Measurements from ENCODE around the gene SYCP2L.

GRCh38 chr6:11012976-11013720, 126.3 kb downstream of the SYCP2L start:
- TF ChIP-seq, protein P1, sequence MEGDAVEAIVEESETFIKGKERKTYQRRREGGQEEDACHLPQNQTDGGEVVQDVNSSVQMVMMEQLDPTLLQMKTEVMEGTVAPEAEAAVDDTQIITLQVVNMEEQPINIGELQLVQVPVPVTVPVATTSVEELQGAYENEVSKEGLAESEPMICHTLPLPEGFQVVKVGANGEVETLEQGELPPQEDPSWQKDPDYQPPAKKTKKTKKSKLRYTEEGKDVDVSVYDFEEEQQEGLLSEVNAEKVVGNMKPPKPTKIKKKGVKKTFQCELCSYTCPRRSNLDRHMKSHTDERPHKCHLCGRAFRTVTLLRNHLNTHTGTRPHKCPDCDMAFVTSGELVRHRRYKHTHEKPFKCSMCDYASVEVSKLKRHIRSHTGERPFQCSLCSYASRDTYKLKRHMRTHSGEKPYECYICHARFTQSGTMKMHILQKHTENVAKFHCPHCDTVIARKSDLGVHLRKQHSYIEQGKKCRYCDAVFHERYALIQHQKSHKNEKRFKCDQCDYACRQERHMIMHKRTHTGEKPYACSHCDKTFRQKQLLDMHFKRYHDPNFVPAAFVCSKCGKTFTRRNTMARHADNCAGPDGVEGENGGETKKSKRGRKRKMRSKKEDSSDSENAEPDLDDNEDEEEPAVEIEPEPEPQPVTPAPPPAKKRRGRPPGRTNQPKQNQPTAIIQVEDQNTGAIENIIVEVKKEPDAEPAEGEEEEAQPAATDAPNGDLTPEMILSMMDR (IDR thresholded peaks at IDR 0.05; ENCODE audit: poor library complexity, severe bottlenecking), result no peak
- no peak for TF ChIP-seq RAD21 (conservative IDR thresholded peaks at IDR 0.05)
- TF ChIP-seq POLR2AphosphoS5 (IDR thresholded peaks at IDR 0.05), result no peak
- no peak for TF ChIP-seq SMC3 (conservative IDR thresholded peaks at IDR 0.05; ENCODE audit: poor library complexity)
- TF ChIP-seq EZH2 (IDR thresholded peaks at IDR 0.05; ENCODE audit: borderline replicate concordance, insufficient read depth, low read length, poor library complexity, severe bottlenecking), result no peak
- no peak for TF ChIP-seq EP300 (conservative IDR thresholded peaks at IDR 0.05; ENCODE audit: poor library complexity, severe bottlenecking)
